Fibroblast of lung (primary cell): Measurements from ENCODE around the gene DCLK2.

Experiments used
- EZH2 ChIP-seq: IDR thresholded peaks from 2 replicates; pipeline ENCODE4 v1.5.1; 2012; ENCODE audit warnings: low read length, control low read depth, mild to moderate bottlenecking; ENCODE audit errors: missing control alignments
- TF ChIP-seq, protein P1 (sequence below), 2 donors: IDR thresholded peaks in 1 of 2; conservative IDR thresholded peaks in 1 of 2; 1 replicate in 1 of 2; 2 replicates in 1 of 2; pipeline ENCODE4 v1.5.1; 2011 to 2012; ENCODE audit warnings: low read length in 2 of 2, control low read depth in 1 of 2, inconsistent platforms in 1 of 2, low read depth in 1 of 2, mild to moderate bottlenecking in 1 of 2

DNA sequence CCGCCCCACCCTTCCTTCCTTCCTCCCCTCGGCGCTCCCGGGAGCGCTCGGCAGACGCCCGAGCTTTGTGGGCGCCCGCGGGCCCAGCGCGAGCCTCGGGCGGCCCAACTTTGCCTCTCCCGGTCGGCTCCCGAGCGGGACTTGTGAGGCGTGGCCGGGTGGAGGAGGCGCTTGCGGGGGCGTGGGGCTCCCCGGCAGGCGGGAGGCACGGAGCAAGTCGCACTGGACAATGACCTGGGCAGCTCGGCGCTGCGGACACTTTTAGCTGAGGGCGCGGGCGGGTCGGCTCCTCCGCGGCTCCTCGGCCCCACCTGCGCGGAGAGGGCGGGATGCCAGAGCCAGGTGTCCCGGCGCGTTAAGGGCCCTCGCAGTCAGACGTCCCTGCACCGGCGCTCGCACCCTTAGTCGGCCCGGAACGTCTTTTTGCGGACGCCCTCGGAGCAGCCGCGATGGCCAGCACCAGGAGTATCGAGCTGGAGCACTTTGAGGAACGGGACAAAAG, 385 bp downstream of the DCLK2 start:
- TF ChIP-seq, protein P1, sequence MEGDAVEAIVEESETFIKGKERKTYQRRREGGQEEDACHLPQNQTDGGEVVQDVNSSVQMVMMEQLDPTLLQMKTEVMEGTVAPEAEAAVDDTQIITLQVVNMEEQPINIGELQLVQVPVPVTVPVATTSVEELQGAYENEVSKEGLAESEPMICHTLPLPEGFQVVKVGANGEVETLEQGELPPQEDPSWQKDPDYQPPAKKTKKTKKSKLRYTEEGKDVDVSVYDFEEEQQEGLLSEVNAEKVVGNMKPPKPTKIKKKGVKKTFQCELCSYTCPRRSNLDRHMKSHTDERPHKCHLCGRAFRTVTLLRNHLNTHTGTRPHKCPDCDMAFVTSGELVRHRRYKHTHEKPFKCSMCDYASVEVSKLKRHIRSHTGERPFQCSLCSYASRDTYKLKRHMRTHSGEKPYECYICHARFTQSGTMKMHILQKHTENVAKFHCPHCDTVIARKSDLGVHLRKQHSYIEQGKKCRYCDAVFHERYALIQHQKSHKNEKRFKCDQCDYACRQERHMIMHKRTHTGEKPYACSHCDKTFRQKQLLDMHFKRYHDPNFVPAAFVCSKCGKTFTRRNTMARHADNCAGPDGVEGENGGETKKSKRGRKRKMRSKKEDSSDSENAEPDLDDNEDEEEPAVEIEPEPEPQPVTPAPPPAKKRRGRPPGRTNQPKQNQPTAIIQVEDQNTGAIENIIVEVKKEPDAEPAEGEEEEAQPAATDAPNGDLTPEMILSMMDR (conservative IDR thresholded peaks at IDR 0.05 in 1 of 2, IDR thresholded peaks at IDR 0.05 in 1 of 2; ENCODE audit: low read depth in 1 of 2, low read length in 2 of 2), result no peak
- no peak for TF ChIP-seq EZH2
